HG02798 (cell line): Measurements from ENCODE around the gene OR2V2.
A peak's percentile ranks its signal among the peaks of the same experiment; 100 is the strongest.

ENCODE experiments used
- ATAC-seq: cut with Tn5 transposase; IDR thresholded peaks from one replicate; pipeline ENCODE4 v1.9.1; 2021; ENCODE audit warnings: mild to moderate bottlenecking; ENCODE audit not compliant: unreplicated experiment, poor library complexity

The OR2V2 gene

DNA sequence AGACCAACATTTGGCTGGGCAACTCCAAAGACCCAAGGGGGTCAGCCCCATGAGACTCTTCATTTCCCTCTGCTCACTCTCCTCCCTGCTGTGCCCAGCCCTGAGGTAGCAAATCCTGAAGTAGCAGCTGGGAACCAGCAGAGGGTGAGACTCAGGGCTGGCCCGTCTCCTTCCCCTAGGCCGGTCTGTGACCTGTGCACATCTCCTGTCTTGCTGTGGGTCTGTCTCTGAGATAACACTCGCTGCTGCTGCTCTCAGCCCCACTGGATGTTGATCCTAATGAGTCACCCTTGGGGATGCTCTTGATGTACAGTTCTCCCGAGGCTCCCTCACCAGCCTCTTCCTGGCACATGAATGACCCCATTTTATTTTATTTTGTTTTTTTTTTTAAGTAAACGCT lies 9.1 kb upstream of the OR2V2 start:
- ATAC-seq, result no peak

DNA sequence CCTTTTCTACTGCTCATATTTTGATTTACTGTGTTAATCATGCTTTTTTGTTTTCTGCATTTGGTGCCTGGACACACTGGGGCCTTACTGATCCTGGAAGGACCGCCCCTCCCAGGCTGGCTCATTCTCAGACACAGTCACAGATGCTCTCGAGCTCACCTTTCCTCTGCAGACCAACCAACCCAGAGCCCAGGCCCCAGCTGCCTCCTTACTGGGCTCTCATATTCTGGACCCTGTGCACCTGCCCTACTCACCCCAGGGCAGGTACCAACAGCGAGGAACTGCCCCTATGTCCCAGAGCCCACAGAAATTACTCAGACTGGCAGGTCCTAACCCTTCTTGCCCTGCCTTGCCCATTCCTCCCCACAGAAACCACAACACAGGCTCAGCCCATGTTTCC lies 6.6 kb upstream of the OR2V2 start:
- no peak for ATAC-seq

DNA sequence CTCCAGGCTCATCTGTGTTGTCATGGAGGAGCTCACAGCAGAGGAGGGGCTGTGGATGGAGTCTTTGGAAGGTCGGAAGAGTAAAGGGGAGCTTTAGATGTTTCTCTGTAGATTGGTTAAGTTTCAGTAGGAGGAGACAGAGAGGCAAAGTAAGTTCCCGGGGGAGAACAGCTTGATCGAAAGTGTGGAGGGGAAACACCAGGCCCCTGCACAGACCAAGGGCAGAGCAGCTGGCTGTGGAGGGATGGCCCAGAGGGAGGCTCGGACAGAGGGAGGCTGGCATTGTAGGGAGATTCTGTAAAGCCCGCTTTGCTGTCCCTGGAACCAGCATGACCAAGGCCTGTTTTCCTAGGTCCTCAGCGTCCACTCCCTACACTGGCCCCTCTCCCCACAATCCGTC lies 5.3 kb upstream of the OR2V2 start:
- no peak for ATAC-seq

DNA sequence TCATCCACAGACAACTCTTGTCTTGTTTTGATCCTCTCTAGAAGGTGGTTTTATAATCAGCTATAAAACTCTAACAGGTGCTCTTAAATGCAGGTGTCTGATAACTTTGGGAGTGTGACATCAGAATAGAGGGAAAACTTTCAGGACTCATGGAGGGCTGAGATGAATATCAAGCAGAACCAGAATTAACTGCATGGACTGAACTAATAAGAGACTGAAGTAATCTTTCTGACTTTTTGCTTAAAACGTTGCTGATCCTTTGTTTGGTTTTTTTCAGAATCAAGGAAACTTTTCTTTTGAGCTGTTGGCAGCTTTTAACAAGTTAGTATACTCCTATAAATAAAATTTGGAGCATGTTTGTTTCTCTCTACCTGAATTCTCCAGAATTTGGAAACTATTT lies 2.3 kb upstream of the OR2V2 start:
- ATAC-seq, result no peak

DNA sequence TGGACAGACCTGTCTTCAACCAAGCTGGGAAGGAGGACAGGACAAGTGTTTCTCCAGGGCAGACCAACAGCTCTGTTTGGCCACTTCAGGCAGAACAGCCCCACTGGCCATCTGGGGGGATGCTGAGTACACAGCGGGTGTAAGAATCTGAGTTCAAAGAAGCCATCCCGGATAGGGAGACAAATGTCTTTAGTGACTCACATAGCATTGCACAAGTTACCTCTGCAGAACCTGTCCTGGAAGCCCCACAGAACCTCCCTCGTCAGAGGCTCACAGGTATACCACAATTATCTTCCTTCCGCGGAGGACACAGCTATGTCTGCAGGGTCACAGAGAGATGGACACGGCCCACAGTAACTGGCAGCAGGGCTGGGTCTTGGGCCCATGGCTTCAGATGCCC lies 2.0 kb downstream of the OR2V2 start:
- no peak for ATAC-seq

DNA sequence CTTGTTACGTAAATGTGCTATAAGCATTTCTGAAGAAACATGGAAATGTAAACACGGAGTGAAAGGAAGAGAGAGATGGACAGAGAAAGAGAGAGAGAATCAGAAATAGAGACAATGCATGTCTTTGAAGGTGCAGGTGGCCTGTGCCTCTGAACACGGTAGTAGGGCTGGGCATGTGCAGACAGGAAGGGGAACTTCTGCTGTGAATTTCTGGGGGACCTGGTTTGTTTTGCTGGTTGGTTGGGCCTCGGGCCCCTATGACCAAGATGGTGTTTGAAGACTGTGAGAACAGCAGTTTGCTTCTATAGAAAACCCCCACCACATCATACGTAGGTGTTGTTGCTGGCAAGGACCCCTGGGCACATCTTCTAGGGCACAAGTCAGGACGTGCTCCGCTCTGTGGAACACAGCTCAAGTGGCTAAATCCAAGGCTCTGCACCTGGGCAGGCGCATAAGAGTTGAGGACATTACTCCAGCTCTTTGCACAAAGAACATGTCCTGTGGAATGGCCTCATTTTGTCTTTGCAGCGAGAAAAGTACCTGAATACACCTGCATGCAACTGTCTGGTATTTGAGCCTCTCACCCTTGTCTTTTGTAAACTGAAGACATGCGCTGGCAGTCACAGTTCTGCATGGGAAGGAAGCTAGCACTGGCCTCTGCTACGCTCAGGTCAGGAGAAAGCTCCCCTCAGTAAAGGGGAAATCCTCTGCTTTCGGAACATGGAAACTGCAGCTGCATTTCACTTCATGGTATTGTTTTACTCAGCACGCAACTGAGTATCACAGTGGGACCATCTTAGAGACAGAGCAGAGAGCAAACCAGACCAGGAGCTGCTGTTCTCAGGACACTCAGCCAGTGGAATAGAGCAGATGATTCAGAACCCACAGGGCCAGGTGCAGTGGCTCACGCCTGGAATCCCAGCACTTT lies 2.7 kb downstream of the OR2V2 start:
- ATAC-seq, result no peak

DNA sequence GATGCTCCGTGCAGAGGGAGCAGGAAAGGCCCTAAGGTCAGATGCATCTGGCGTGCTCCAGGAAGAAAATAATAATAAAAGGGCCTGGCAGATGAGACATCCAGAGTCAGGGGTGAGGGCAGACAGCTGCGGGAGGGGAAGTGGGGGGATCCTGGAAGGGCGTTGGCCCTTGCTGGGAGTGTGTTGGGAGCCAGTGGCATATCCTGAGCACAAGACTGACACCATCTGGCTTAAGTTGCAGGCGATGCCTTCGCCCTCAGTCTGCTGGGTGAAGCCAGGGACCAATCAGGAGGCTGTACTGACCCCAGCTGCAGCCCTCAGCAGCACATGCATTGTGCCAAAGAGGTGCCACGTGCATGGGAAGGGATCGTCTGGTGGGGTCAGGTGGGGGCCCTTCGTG lies 3.8 kb downstream of the OR2V2 start:
- no peak for ATAC-seq

DNA sequence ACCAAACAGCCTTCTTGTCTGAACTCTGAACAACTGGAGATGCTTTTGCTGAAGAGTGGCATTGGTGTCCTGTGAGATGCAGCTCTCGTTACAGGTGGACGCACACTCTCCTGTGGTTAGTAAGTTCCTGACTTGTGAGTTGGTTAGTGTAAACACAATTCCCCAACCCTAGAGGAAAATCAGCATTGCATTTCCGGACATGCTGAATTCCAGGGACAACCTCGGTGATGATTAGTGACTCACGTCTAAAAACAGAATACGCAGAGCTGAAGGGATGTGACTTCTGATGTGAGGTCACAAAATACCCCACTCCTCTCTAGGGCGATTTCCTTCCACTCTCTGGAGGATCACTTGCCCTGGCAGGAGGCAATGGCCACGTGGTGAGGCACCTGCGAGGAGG lies 5.0 kb downstream of the OR2V2 start:
- ATAC-seq, result no peak

DNA sequence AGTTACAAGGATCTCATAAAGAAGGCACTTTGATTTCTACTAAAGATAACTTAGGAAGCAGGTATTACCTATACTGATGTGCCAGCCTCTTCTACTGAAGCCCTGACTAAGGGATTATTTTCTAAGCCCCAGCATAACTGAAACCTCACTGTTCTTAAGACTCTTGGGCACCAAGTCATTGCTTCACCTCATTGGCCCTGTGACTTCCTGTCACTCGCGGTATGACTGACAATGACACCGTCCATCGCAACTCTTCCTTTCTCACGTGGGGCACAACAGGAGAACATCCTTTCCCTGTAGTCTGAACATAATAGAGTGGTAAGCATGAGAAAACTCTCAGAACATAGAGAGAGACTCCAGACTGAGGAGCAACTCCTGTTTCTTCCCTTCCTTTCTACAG lies 6.4 kb downstream of the OR2V2 start:
- no peak for ATAC-seq

DNA sequence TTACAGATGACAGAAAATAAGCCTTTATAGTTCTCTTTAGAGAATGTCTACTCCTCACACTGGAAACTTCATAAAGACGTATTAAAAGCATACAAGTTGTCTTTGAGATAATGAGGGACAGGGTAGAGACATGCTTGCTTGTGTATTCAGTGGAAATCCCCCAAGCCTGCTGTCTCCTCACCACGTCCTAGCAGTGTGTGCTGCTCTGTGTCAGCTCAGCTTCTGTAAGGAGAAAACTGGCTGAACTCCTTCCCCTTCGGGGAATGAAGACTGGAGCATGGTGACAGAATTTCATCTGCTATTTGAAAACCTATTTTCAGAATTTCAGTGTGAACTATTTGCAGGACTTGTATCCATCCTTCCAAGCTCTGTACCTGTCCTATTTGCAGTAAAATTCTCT lies 9.4 kb downstream of the OR2V2 start:
- no peak for ATAC-seq

DNA sequence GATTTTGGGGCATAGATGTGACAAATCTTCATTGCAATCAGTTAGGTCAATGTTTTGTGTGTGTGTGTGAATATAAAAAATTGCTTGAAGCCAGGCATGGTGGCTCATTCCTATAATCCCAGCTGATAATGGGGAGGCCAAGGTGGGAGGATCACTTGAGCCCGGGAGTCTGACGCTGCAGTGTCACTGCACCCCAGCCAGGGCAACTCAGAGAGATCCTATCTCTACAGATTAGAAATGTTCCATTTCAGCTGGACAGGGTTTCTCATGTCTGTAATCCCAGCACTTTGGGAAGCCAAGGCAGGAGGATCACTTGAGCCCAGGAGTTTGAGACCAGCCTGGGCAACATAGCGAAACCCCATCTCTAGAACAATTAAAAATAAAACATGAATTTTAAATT lies 11.5 kb downstream of the OR2V2 start:
- ATAC-seq, result no peak

DNA sequence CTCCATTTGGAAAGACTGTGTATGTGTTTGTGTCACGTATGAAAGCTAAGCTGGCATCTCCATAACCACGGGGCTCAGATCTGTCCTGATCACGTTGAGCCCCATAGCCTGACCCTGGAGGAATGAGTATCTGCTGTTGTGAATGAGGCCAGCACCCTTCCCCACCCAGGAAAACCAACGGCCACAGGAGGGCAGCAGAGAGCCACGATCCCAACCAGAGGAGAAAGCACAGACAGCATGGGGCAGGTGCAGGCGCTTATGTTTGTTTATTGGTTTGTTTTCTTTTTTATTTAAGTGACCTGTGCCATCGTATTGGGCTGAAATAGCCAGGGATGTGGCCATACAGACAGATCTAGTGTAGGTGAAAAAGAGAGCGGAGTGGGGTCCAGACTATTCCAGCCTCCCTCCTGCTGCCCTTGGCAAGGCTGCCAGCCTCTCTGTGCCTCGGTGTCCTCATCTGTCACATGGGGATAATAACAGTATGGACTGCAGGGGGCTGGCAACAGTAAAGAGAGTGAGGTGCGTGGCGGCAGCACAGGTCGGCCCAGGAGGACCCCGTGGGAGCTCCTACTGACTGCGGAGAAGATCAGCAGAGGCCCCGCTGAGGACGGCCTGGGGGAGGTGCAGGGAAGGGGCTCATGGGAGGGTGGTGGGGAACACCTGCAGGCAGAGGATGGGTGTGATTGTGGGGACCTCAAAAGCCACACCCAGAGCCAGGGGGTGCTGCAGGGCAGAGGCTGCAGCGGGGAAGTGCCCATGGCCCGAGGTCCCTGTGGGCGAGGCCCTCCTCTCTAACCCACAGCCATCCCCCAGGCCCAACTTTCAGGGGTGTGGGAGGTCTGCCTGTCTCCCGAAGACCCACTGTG lies 12.1 kb downstream of the OR2V2 start:
- peak; percentile 69 for ATAC-seq

DNA sequence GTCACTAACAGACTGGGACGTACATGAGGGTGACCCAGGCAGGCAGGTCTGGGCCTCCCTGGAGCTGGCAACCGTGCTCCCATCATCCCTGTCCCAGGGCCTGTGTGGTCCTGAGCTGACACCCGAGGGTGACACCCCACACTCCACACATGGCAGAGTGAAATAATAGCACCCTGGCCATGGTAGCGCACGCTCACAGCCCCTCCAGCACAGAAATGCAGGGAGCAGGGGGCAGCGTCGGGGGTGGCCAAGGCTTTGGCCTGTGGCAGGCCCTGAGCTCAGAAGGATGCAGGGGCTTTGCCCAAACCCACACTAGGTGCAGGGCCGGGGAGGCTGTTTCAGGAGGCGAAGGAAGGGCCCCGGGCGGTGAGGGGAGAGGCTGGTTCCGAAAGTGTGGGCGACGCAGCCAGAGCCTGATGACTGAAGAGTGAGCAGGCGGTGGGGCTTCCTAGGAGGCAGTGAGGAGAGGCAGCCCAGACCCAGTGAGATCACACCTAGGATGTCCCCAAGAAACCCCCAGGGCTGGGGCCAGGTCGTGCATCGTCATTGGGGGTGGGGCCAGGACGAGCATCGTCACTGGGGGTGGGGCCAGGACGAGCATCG lies 12.9 kb downstream of the OR2V2 start:
- ATAC-seq, result peak; percentile 65

DNA sequence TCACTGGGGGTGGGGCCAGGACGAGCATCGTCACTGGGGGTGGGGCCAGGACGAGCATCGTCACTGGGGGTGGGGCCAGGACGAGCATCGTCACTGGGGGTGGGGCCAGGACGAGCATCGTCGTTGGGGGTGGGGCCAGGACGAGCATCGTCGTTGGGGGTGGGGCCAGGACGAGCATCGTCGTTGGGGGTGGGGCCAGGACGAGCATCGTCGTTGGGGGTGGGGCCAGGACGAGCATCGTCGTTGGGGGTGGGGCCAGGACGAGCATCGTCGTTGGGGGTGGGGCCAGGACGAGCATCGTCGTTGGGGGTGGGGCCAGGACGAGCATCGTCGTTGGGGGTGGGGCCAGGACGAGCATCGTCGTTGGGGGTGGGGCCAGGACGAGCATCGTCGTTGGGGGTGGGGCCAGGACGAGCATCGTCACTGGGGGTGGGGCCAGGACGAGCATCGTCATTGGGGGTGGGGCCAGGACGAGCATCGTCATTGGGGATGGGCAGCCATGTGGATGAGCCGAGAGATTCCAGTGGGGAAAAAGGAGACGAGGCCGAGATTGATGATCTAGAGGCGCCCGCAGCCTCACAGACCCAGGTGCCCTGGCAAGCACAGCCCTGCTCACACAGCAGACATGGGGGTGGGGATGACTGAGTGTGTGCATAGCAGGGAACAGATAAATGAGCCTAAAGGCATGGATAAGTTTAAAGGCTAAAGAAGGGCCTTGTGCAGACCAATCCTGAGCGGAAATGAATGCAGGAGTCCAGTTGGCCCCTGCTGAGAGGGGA lies 13.6 kb downstream of the OR2V2 start:
- ATAC-seq, result peak; percentile 26

DNA sequence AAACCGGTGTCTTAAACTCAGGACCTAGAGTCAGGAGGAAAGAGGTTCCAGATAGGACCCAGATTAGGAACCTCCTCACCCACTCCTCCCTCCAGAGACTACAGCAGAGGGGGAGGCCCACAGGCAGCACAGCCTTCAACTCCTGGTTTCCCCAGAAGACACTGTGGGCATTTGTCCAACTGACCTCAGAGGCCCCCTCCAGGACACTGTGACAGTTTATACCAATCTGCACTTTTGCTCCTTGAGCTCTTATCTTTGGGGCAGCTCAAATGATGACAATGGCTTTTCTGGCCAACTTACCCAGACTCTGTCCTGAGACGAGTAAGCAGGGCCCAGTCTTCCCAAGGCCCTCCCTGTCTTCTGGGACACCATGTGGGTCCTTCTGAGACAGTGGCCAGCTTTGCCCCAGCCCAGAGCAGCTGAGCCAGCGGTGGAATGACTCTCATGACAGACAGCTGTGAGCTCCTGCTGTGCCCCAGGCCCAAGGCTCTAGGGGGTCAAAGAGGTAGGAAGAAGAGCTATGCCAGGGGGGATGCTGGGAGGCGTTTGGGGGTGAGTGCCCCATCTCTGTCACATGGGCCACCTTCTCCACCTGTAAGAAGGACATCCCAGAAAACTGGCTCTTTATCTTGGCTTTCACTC lies 14.3 kb downstream of the OR2V2 start:
- ATAC-seq, result peak; percentile 11

DNA sequence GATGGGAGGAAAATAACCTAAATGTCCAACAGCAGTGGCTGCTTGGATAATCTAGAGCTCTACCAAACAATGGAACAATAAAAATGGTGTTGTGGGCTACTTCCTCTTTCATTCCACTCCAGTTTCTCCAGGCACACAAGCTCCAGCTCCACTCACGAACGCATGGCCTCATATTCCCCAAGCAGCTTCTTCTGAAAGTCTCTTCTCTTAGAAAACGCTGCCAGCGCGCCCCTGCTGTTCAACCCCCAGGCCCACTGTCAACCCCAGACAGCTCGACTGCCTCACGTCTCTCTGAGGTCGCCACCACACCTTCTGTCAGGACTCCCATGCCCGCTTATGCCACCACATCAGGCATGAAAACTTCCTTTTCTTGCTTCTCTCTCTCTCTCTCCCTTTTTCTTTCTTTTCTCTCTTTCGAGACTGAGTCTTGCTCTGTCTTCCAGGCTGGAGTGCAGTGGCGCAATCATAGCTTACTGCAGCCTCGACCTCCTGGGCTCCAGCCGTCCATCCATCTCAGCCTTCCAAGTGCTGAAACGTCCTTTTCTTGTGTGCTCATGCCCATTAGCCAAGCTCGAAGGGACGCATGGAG lies 16.2 kb downstream of the OR2V2 start:
- ATAC-seq, result no peak

DNA sequence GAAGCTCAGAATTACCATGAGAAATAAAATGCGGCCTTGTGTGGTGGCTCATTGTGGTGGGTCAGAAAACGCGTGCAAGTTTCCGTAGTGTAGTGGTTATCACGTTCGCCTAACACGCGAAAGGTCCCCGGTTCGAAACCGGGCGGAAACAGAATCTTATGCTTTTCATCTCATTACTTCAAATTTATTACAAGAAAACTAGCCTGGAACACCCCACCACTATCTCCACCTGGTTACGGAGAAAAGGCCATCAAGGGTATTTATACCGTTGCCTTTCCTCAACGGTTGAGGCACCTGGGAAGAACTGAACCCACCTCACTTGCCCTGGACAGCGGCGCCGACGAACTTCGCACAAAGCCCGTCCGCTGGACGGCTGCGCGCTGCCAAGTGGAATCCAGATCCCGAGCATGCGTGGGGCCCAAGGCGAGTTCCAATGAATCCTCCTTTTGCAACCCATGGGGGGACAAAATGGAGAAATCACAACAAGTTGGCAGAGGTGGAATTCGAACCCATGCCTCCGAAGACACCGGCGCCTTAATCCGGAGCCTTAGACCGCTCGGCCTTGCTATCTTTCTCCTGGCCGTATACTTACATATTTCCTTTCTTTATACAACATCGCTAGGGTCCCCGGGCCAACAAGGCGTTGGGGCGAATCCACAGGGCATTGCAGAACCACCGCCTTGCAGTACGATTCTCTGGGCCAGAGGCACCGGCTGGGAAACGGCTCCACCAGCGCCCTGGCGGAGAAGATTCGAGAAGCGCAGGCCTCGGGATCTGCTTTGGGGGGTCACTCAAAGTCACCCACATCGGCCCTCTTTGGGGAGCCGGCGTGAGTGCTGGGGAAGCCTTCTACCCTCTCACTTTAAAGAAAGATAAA lies 16.9 kb downstream of the OR2V2 start:
- no peak for ATAC-seq
